Activated gamma-delta T cell treated with anti-CD3 and anti-CD28 coated beads, Interleukin-2, amount 50 U/mL, for 16 hours (primary cell): ENCODE measurements around the gene MSX1.

Source experiments
- DNase-seq: peaks from one replicate; pipeline ENCODE4 v3.0.0-alpha.2; 2020; ENCODE audit warnings: low read depth

MSX1 gene

DNA sequence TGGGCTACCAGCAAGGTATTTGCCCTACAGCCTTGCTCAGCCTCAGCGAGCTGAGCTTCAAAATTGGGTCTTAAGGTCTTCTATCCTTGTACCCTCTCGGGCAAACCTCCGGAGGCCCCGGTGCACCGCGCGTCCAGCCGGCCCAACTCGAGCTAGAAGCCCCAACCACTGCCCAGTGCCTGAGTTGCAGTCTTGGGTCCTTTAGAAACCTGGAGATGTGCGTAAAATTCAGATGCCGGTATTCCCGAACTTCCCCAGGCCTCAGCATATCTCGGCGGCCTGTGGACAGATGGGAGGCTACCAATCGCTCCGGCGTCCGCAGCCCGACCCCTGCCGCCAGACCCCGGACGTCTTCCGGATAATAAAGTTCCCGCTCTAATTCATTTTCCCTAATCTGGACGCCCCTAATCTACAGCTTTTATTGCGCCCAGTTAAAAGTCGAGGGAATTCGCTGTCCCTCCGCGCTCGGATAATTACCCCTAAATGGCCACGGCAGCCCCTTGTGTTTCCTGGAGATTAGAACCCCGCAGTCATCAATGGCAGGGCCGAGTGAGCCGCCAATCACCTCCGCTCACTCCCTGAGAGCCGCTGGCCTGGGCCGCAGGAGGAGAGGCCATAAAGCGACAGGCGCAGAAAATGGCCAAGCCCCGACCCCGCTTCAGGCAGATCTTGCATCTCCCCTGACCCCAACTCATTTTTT is 1.5 kb upstream of the MSX1 start:
- DNase-seq: no peak

DNA sequence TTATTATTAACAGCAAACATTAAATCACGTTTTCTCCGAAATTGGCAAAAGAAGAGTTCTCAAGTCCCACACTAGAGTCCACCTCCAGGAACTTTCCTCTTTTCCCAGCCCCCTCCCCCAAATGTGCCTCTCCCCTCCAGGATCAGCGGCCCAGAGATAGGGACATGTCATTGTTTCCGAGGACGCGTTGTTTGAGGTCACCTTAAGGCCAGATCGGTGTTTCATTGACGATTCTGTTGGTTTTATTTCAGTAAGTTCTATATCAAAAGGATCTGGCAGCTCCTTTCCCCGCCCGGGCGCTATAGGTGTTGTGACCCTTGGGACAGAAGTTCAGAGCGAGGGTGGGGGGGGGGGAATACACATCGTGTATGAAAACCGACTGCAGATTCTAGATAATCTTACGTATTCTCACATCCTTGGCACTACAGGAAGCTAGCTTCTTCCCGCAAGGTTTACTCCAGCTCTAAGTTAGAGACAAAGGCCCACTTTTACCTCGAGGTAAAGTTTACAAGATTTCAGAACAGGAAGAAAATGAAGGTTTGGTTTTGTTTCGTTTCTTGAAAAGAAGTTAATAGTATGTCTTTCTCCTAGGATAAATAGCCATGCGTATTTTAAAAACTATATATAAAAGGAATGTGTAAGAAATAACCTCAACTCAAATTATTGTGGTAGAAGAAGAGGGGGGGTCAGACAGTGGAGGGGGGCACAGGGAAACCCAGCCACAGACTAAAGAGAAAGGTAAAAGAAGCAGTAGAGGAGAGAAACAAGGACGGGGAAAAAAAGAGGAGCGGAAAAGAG is 739 bp upstream of the MSX1 start:
- no peak for DNase-seq

DNA sequence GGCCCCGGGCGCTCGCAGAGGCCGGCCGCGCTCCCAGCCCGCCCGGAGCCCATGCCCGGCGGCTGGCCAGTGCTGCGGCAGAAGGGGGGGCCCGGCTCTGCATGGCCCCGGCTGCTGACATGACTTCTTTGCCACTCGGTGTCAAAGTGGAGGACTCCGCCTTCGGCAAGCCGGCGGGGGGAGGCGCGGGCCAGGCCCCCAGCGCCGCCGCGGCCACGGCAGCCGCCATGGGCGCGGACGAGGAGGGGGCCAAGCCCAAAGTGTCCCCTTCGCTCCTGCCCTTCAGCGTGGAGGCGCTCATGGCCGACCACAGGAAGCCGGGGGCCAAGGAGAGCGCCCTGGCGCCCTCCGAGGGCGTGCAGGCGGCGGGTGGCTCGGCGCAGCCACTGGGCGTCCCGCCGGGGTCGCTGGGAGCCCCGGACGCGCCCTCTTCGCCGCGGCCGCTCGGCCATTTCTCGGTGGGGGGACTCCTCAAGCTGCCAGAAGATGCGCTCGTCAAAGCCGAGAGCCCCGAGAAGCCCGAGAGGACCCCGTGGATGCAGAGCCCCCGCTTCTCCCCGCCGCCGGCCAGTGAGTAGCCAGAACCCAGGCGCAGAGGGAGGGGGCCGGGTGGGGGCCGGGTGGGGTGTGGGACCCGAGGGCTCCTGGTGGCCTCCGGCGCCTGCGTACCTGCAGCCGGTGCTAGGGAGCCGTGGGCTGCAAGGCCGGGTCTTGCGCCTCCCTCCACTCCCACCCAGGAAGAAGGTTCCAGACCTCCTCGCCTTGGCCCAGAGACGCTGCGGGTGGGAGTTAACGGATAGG is 534 bp downstream of the MSX1 start:
- DNase-seq: no peak

DNA sequence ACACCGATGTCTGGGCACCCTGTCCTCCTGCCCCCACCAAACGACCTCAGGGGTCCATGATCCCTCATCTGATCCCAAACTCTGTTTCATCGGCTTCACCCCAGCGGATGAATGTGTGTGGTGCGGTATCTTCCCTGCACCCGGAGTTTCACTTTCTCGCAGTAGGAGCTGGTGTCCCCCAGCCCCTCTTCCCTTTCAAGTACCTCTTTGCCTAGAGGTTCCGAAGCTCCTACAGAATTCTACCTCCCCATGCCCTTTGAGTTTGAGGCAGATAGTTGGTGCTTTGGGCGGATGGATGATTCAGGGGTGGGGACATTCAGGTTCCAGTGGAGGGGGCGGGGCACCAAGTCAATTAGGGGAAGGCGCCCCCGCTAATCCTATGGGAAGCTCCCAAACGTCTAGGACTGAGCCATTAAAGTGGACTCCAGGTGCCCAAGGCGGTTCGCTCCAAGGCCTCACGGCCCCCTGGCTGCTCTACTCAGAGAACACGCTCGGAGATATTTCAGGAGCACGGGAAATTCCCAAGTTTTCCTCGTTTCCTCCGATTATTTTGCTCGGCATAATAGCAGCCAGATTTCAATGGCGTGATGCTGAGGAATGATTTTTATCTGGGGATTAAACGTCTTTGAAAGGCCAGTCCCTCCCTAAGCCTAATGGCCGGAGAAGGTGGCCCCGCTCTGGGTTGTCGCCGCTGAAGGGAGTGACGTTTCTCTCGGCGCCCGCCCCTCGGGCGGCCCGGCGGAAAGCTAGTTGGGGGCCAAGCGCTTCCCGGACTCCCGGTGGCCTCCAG is 1.3 kb downstream of the MSX1 start:
- no peak for DNase-seq

- DNase-seq: no peak
Observed at GRCh38 chr4:4861390-4862018, 2.0 kb downstream of the MSX1 start.

DNA sequence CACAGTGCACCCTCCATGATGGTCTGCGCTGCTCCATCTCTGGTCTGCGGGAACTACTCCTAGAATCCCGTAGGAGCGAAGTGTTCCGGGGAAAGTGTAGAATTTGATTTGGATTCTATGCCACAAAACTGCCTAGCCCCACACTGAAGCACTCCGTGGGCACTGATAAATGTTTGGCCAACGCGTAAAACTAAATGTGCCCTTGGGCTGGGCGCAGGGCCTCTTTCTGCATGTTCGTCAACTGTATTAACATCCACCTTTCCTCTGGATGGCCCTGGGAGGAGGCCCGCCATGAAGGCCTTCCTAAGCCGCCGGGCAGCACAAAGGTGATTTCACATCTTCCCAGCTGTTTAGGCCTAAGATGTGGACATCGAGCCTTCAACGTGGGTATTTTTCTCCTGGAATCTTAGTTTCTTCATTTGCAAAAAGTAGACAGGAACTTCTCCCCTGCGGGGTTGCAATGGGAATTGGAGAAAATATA is 2.6 kb downstream of the MSX1 start:
- no peak for DNase-seq

- DNase-seq: no peak
Observed at GRCh38 chr4:4862665-4863482, 3.4 kb downstream of the MSX1 start.

DNA sequence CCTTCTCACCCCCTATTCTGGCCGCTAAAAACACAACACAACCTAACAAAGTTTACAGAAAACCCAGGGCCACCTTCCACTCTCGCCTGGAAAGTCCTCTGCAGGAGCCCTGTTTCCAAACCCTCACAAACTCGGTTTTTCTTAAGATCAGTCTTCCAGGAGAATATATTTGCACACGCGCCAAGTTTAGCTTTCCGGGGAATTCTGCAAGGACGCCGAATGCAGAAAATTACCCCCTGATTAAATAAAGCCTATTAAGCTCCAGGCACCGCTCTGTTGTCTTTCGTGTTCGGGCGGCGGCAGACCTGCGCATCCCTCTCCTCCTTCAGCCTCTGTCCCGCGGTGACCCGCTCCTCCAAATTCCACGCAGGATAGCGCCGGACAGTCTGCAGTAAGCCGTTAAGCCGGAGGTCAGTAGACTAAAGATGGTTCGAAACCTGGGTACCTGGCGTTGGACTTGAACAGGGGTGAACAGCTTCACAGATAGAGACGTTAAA is 5.0 kb downstream of the MSX1 start:
- no peak for DNase-seq

- no peak for DNase-seq
Observed at GRCh38 chr4:4864940-4865704, 5.7 kb downstream of the MSX1 start.

DNA sequence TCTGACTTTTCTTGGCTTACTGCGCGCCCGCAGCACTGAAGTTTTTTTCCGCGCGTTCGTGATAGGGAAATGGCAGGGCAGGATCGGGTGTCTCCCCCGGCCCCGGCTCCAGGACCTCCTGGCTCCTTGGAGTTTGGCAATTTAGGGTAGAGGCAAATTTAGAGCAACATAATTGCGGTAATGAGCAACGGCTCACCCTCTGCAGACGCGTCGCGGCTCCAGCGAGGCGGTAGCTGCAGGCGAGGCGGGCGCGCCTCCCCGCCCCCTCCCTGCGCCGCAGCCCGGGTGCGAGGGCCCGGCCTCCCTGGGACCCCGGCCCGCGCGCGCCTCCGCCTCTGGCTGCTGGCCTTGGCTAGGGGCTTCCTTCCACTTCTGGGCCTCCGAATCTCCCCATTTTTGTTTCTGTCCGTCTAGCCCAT is 6.2 kb downstream of the MSX1 start:
- DNase-seq: no peak

DNA sequence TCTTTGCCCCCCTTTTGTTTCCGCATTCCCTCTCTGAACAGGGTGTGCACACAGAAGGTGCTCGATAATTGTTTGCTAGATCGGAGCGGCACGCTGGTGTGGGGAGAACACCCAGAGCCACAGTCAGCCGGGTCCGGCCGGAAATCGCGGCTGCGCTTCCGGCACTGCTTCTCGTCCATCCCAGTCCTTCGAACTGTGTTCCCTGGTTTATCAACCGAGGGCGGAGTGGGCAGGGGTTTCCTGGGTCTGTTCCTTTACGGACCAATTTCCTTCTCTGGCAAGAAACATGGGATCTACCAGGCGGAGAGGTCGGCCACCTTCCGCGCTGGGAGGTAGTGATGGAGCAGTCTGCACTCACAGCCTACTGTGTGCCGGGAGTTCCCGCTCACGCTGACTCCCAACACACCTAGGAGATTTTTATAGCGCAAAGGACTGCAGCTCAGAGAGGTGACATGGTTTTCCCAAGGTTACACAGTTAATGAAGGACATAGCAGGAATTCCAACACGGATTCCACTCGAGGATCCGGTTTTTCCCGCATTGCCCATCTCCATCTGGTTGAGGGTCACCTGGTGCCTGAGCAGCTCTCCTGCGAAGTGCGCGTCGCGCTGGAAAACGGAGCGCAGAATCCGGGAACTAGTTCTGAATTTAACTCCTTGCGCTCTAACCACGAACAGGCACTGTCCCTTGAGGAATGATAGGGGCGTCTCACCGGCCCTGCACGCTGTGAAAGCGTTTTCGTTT is 6.8 kb downstream of the MSX1 start:
- no peak for DNase-seq

DNA sequence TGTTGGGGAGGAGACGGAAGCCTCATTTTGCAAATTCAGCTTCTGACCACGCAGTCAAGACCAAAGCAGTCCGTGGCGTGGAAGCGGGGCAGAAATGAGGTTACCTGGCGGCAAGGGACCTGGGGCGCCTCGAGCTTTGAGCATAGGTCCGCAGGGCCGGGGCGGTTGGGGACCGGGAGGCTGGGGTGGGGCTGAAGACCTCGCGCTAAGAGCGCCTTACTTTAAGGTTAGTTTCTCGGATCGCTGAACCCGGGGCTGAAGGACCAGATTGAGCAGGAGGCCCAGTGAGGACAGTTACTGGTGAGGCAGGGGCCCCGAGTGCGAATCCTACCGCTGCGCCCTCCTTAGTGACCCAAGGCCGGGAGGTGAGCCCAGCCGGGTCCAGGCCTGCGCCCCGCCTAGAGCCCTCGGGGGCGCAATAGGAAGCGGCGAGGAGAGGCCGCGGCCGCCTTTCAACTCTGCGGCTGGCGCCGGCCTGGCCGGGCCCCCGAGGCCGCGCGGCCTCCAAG is 7.5 kb downstream of the MSX1 start:
- DNase-seq: no peak

- DNase-seq: no peak
Observed at GRCh38 chr4:4867375-4868039, 8.0 kb downstream of the MSX1 start.

GRCh38 chr4:4868040-4868757 is 8.7 kb downstream of the MSX1 start:
- DNase-seq: no peak

GRCh38 chr4:4868758-4869723 is 9.6 kb downstream of the MSX1 start:
- no peak for DNase-seq
